K562 treated with DMSO at 1 percent for 24 hours (cell line): ENCODE results near the gene AHNAK2. TPM values are rescaled to one million over a fixed set of nuclear protein-coding genes. Genes with fewer than 3 reads are reported as not detected.

ENCODE experiments used
- total RNA-seq: library from RNA; unstranded; fragments of 300-600 nt; gene quantifications from 2 replicates; pipeline ENCODE4 v1.2.3, GENCODE V29; 2022; ENCODE audit warnings: low read depth; ENCODE audit not compliant: insufficient read depth

The AHNAK2 gene
- 0.05 and 0.20 TPM in 2 replicates for total RNA-seq

GRCh38 chr14:104977681-104978653 is at the start of gene AHNAK2:
Gene AHNAK2 (minus strand): TSS chr14:104978374. CDS start chr14:104978237, 137 bp downstream.

GRCh38 chr14:105020815-105021655 is 42.9 kb upstream of the AHNAK2 start, which contains the start of gene CDCA4:
Gene CDCA4 (minus strand): TSS chr14:105021083. CDS start chr14:105011929, 9,154 bp downstream.

GRCh38 chr14:104985675-104986486 is 7.7 kb upstream of the AHNAK2 start, which contains the start of gene CLBA1:
Gene CLBA1 (plus strand): TSS chr14:104985788. CDS start chr14:104986432, 644 bp downstream.

GRCh38 chr14:104924421-104925213 is 53.6 kb downstream of the AHNAK2 start, which contains the start of gene PLD4:
Gene PLD4 (plus strand): TSS chr14:104924879. CDS start chr14:104927141, 2,262 bp downstream.

Other genes with a start within 250 kb of the AHNAK2 start
- 152 and 169 TPM in 2 replicates for gene SIVA1, start 225.2 kb downstream of the AHNAK2 start, total RNA-seq
- 123 and 125 TPM in 2 replicates for gene AKT1, start 182.6 kb downstream of the AHNAK2 start, total RNA-seq
- 12.2 and 13.7 TPM in 2 replicates for gene ZBTB42, start 177.3 kb downstream of the AHNAK2 start, total RNA-seq
- 6.0 and 6.9 TPM in 2 replicates for gene CEP170B, start 113.1 kb downstream of the AHNAK2 start, total RNA-seq
- gene PLD4, start 53.5 kb downstream of the AHNAK2 start, total RNA-seq: 0.25 and 0.29 TPM in 2 replicates
- 3.0 and 3.5 TPM in 2 replicates for gene CLBA1, start 7.4 kb upstream of the AHNAK2 start, total RNA-seq
- gene CDCA4, start 42.7 kb upstream of the AHNAK2 start, total RNA-seq: 41.0 and 44.4 TPM in 2 replicates
- gene GPR132, start 87.1 kb upstream of the AHNAK2 start, total RNA-seq: 2.7 and 3.0 TPM in 2 replicates
- 10.1 and 11.9 TPM in 2 replicates for gene JAG2, start 190.4 kb upstream of the AHNAK2 start, total RNA-seq
- gene NUDT14, start 202.9 kb upstream of the AHNAK2 start, total RNA-seq: 31.7 and 38.6 TPM in 2 replicates